Measurements from ENCODE around the gene LILRB1. TPM values are rescaled to one million over a fixed set of nuclear protein-coding genes. Genes with fewer than 3 reads are reported as not detected.

The LILRB1 gene
- polyA plus RNA-seq, 1 donor from 2014 or later: not detected

GRCh38 chr19:54644056-54644455 is 13.8 kb downstream of the LILRB1 start:
- H3F3A ChIP-seq (ENCODE audit: insufficient read depth, low read length, poor library complexity, severe bottlenecking): no peaks in the 10 kb centered on the region
- no peak overlapping the region for H3K27ac ChIP-seq (ENCODE audit: low read length)
- no peaks in the 10 kb centered on the region for H3K9me2 ChIP-seq (ENCODE audit: insufficient read depth, low read length)
- H3K27me3 ChIP-seq (ENCODE audit: insufficient read depth, low read depth, low read length): no peaks in the 10 kb centered on the region
- no peaks in the 10 kb centered on the region for H4K20me1 ChIP-seq (ENCODE audit: insufficient read depth)
- no peaks in the 10 kb centered on the region for H3K79me2 ChIP-seq (replicated peaks; ENCODE audit: insufficient read depth, low read length)
- no peak overlapping the region for H3K4me3 ChIP-seq (ENCODE audit: low read length)
- no peaks in the 10 kb centered on the region for H3K9me3 ChIP-seq (ENCODE audit: low read length)
- TF ChIP-seq TAF1 (IDR thresholded peaks at IDR 0.05; ENCODE audit: low read depth): no peak
- no peaks in the 10 kb centered on the region for H3K36me3 ChIP-seq (ENCODE audit: insufficient read depth, low read length)
- no peak overlapping the region for H3K4me2 ChIP-seq (ENCODE audit: low read length)
- no peak overlapping the region for H3K9ac ChIP-seq (ENCODE audit: low read length)
- no peak overlapping the region for H2AFZ ChIP-seq (ENCODE audit: low read depth, low read length)

GRCh38 chr19:54646331-54646841 is 16.1 kb downstream of the LILRB1 start:
- H3K4me2 ChIP-seq (ENCODE audit: low read length): no peak overlapping the region
- no peaks in the 10 kb centered on the region for H3F3A ChIP-seq (ENCODE audit: insufficient read depth, low read length, poor library complexity, severe bottlenecking)
- H3K9me2 ChIP-seq (ENCODE audit: insufficient read depth, low read length): no peaks in the 10 kb centered on the region
- no peak overlapping the region for H3K27ac ChIP-seq (ENCODE audit: low read length)
- no peak overlapping the region for H3K9ac ChIP-seq (ENCODE audit: low read length)
- H3K27me3 ChIP-seq (ENCODE audit: insufficient read depth, low read depth, low read length): no peaks in the 10 kb centered on the region
- no peaks in the 10 kb centered on the region for H3K36me3 ChIP-seq (ENCODE audit: insufficient read depth, low read length)
- no peaks in the 10 kb centered on the region for H3K9me3 ChIP-seq (ENCODE audit: low read length)
- no peak overlapping the region for H3K4me3 ChIP-seq (ENCODE audit: low read length)
- no peaks in the 10 kb centered on the region for H3K79me2 ChIP-seq (replicated peaks; ENCODE audit: insufficient read depth, low read length)
- TF ChIP-seq RAD21 (conservative IDR thresholded peaks at IDR 0.05) (no peak), REST (IDR thresholded peaks at IDR 0.05; ENCODE audit: borderline replicate concordance) (no peak)
- H2AFZ ChIP-seq (ENCODE audit: low read depth, low read length): no peak overlapping the region
- no peaks in the 10 kb centered on the region for H4K20me1 ChIP-seq (ENCODE audit: insufficient read depth)

GRCh38 chr19:54648129-54648528 is 17.8 kb downstream of the LILRB1 start:
- Histone ChIP-seq H3K27ac (ENCODE audit: low read length) (no peak overlapping the region), H3K9me3 (ENCODE audit: low read length) (no peaks in the 10 kb centered on the region), H3F3A (ENCODE audit: insufficient read depth, low read length, poor library complexity, severe bottlenecking) (no peaks in the 10 kb centered on the region), H3K79me2 (replicated peaks; ENCODE audit: insufficient read depth, low read length) (no peaks in the 10 kb centered on the region), H4K20me1 (ENCODE audit: insufficient read depth) (no peaks in the 10 kb centered on the region), H3K4me3 (ENCODE audit: low read length) (no peak overlapping the region), H3K4me2 (ENCODE audit: low read length) (no peak overlapping the region), H3K9me2 (ENCODE audit: insufficient read depth, low read length) (no peaks in the 10 kb centered on the region), H2AFZ (ENCODE audit: low read depth, low read length) (no peak overlapping the region), H3K27me3 (ENCODE audit: insufficient read depth, low read depth, low read length) (no peaks in the 10 kb centered on the region), H3K9ac (ENCODE audit: low read length) (no peak overlapping the region), H3K36me3 (ENCODE audit: insufficient read depth, low read length) (no peaks in the 10 kb centered on the region)
- no peak for TF ChIP-seq RAD21 (conservative IDR thresholded peaks at IDR 0.05)

GRCh38 chr19:54650108-54650655 is 19.9 kb downstream of the LILRB1 start:
- Histone ChIP-seq H2AFZ (ENCODE audit: low read depth, low read length) (no peak overlapping the region), H3K27me3 (ENCODE audit: insufficient read depth, low read depth, low read length) (no peaks in the 10 kb centered on the region), H3K4me3 (ENCODE audit: low read length) (no peak overlapping the region), H3F3A (ENCODE audit: insufficient read depth, low read length, poor library complexity, severe bottlenecking) (no peaks in the 10 kb centered on the region), H3K36me3 (ENCODE audit: insufficient read depth, low read length) (no peaks in the 10 kb centered on the region), H3K79me2 (replicated peaks; ENCODE audit: insufficient read depth, low read length) (no peaks in the 10 kb centered on the region), H3K9ac (ENCODE audit: low read length) (no peak overlapping the region), H3K9me2 (ENCODE audit: insufficient read depth, low read length) (no peaks in the 10 kb centered on the region), H3K9me3 (ENCODE audit: low read length) (no peaks in the 10 kb centered on the region), H3K4me2 (ENCODE audit: low read length) (no peak overlapping the region), H4K20me1 (ENCODE audit: insufficient read depth) (no peaks in the 10 kb centered on the region), H3K27ac (ENCODE audit: low read length) (no peak overlapping the region)
- no peak for TF ChIP-seq CTCF (IDR thresholded peaks at IDR 0.05; ENCODE audit: poor library complexity, severe bottlenecking)
- TF ChIP-seq TAF1 (IDR thresholded peaks at IDR 0.05; ENCODE audit: low read depth): no peak
- no peak for TF ChIP-seq REST (IDR thresholded peaks at IDR 0.05; ENCODE audit: borderline replicate concordance)
- no peak for TF ChIP-seq MXI1 (conservative IDR thresholded peaks at IDR 0.05; ENCODE audit: poor library complexity, severe bottlenecking)
- no peak for TF ChIP-seq POLR2AphosphoS5 (IDR thresholded peaks at IDR 0.05)
- TF ChIP-seq EP300 (conservative IDR thresholded peaks at IDR 0.05; ENCODE audit: poor library complexity, severe bottlenecking): no peak
- TF ChIP-seq SMC3 (conservative IDR thresholded peaks at IDR 0.05; ENCODE audit: poor library complexity): no peak

Data from neural cell (in vitro differentiated cells).